ENCODE measurements around the gene SLC12A7.

GRCh38 chr5:1111241-1111726 lies 579 bp downstream of the SLC12A7 start:
- no peak for TF ChIP-seq CTCF (conservative IDR thresholded peaks at IDR 0.05; ENCODE audit: low read length)
- TF ChIP-seq EZH2phosphoT487 (IDR thresholded peaks at IDR 0.05; ENCODE audit: borderline replicate concordance, low read depth, low read length), result no peak
